H9 (cell line): ENCODE measurements around the gene STOM. TPM values are rescaled to one million over a fixed set of nuclear protein-coding genes. Genes with fewer than 3 reads are reported as not detected.

Experiments
- DNase-seq: peaks from one replicate; pipeline ENCODE4 v3.0.0-alpha.2; 2017
- H2AFZ ChIP-seq: one replicate; pipeline ENCODE4 v1.6.1; 2013; ENCODE audit warnings: mild to moderate bottlenecking, low read length, control low read depth, moderate library complexity
- H2AK5ac ChIP-seq: 2 replicates; pipeline ENCODE4 v1.6.1; 2013; ENCODE audit warnings: low read length, control low read depth, mixed read lengths; ENCODE audit not compliant: insufficient read length
- H2BK120ac ChIP-seq: one replicate; pipeline ENCODE4 v1.6.1; 2013; ENCODE audit warnings: low read depth, mild to moderate bottlenecking, low read length, control low read depth, inconsistent platforms; ENCODE audit not compliant: poor library complexity, severe bottlenecking
- H2BK12ac ChIP-seq: 2 replicates; pipeline ENCODE4 v1.6.1; 2013; ENCODE audit warnings: low read length, control low read depth, mixed read lengths, low read depth; ENCODE audit not compliant: insufficient read length
- H2BK15ac ChIP-seq: 2 replicates; pipeline ENCODE4 v1.6.1; 2013; ENCODE audit warnings: low read depth, low read length, control low read depth
- H2BK20ac ChIP-seq: one replicate; pipeline ENCODE4 v1.6.1; 2013; ENCODE audit warnings: low read depth, mild to moderate bottlenecking, low read length, control low read depth, inconsistent platforms; ENCODE audit not compliant: poor library complexity, severe bottlenecking
- H2BK5ac ChIP-seq: 2 replicates; pipeline ENCODE4 v1.6.1; 2013; ENCODE audit warnings: low read length, control low read depth, mixed read lengths; ENCODE audit not compliant: insufficient read length
- H3K14ac ChIP-seq: 2 replicates; pipeline ENCODE4 v1.6.1; 2013; ENCODE audit warnings: low read length, control low read depth; ENCODE audit not compliant: insufficient read depth
- H3K18ac ChIP-seq: 2 replicates; pipeline ENCODE4 v1.6.1; 2013; ENCODE audit warnings: low read depth, mild to moderate bottlenecking, mixed read lengths, low read length, control low read depth; ENCODE audit not compliant: insufficient read length
- H3K23ac ChIP-seq: 2 replicates; pipeline ENCODE4 v1.6.1; 2013; ENCODE audit warnings: low read length, control low read depth, mixed read lengths, low read depth; ENCODE audit not compliant: insufficient read length
- H3K23me2 ChIP-seq: 2 replicates; pipeline ENCODE4 v1.6.1; 2013; ENCODE audit warnings: low read depth, mild to moderate bottlenecking, mixed read lengths, low read length, control low read depth; ENCODE audit not compliant: insufficient read length, poor library complexity, severe bottlenecking
- H3K27ac ChIP-seq: 2 replicates; pipeline ENCODE4 v1.5.1; 2013; ENCODE audit warnings: low read length, control low read depth, mixed read lengths, low read depth; ENCODE audit not compliant: insufficient read length
- H3K27me3 ChIP-seq: 2 replicates; pipeline ENCODE4 v1.6.1; 2013; ENCODE audit warnings: low read length, control low read depth, inconsistent platforms; ENCODE audit not compliant: insufficient read depth
- H3K4ac ChIP-seq: 2 replicates; pipeline ENCODE4 v1.6.1; 2013; ENCODE audit warnings: low read depth, mild to moderate bottlenecking, control low read depth, inconsistent platforms, low read length, moderate library complexity
- H3K4me1 ChIP-seq: 2 replicates; pipeline ENCODE4 v1.6.1; 2013; ENCODE audit warnings: low read length, control low read depth, inconsistent platforms; ENCODE audit not compliant: insufficient read depth
- H3K4me2 ChIP-seq: 2 replicates; pipeline ENCODE4 v1.6.1; 2013; ENCODE audit warnings: low read length, control low read depth, mixed read lengths; ENCODE audit not compliant: insufficient read length, insufficient read depth
- H3K56ac ChIP-seq: 2 replicates; pipeline ENCODE4 v1.6.1; 2013; ENCODE audit warnings: low read depth, mild to moderate bottlenecking, mixed read lengths, low read length, control low read depth; ENCODE audit not compliant: insufficient read length
- H3K79me1 ChIP-seq: 2 replicates; pipeline ENCODE4 v1.6.1; 2013; ENCODE audit warnings: low read depth, mild to moderate bottlenecking, moderate library complexity, low read length, control low read depth, inconsistent platforms; ENCODE audit not compliant: insufficient read depth, poor library complexity, severe bottlenecking
- H3K79me2 ChIP-seq: 2 replicates; pipeline ENCODE4 v1.6.1; 2013; ENCODE audit warnings: low read length, control low read depth, inconsistent platforms; ENCODE audit not compliant: insufficient read depth
- H3K9ac ChIP-seq: 2 replicates; pipeline ENCODE4 v1.6.1; 2013; ENCODE audit warnings: low read length, control low read depth, mixed read lengths; ENCODE audit not compliant: insufficient read length; ENCODE audit errors: extremely low read depth
- H3K9me3 ChIP-seq: one replicate; pipeline ENCODE4 v1.6.1; 2013; ENCODE audit warnings: low read depth, low read length, inconsistent platforms; ENCODE audit not compliant: control insufficient read depth
- H3T11ph ChIP-seq: one replicate; pipeline ENCODE4 v1.6.1; 2013; ENCODE audit warnings: mild to moderate bottlenecking, low read length, control low read depth, inconsistent platforms
- H4K20me1 ChIP-seq: one replicate; pipeline ENCODE4 v1.6.1; 2013; ENCODE audit not compliant: control insufficient read depth, insufficient read length, insufficient read depth
- H4K5ac ChIP-seq: 2 replicates; pipeline ENCODE4 v1.6.1; 2013; ENCODE audit warnings: low read depth, mild to moderate bottlenecking, mixed read lengths, low read length, control low read depth; ENCODE audit not compliant: insufficient read length
- H4K8ac ChIP-seq: replicated peaks from 2 replicates; pipeline ENCODE4 v1.6.1; 2013; ENCODE audit warnings: low read length, control low read depth, mixed read lengths, low read depth; ENCODE audit not compliant: insufficient read length
- H4K91ac ChIP-seq: 2 replicates; pipeline ENCODE4 v1.6.1; 2013; ENCODE audit warnings: low read depth, mild to moderate bottlenecking, moderate library complexity, mixed read lengths, low read length, control low read depth; ENCODE audit not compliant: insufficient read length
- H3K27ac Mint-ChIP-seq, 3 experiments: 2 replicates in 2 of 3; 3 replicates in 1 of 3; pipeline ENCODE4 v1.8.0; 2020 to 2021; ENCODE audit warnings: mixed read lengths in 3 of 3, mild to moderate bottlenecking in 1 of 3, moderate library complexity in 1 of 3
- H3K27me3 Mint-ChIP-seq: 2 replicates; pipeline ENCODE4 v1.8.0; 2021; ENCODE audit warnings: low read depth, mild to moderate bottlenecking, moderate library complexity, mixed read lengths
- H3K36me3 Mint-ChIP-seq, 3 experiments: 2 replicates in 2 of 3; 3 replicates in 1 of 3; pipeline ENCODE4 v1.8.0; 2020 to 2021; ENCODE audit warnings: low read depth in 3 of 3, mixed read lengths in 3 of 3; ENCODE audit not compliant: insufficient read depth in 1 of 3
- H3K4me1 Mint-ChIP-seq, 2 experiments: 2 replicates each; pipeline ENCODE4 v1.8.0; 2020; ENCODE audit warnings: mixed read lengths in 2 of 2
- H3K4me3 Mint-ChIP-seq, 2 experiments: 2 replicates in 1 of 2; 3 replicates in 1 of 2; pipeline ENCODE4 v1.8.0; 2020 to 2021; ENCODE audit warnings: mild to moderate bottlenecking in 2 of 2, mixed read lengths in 2 of 2, moderate library complexity in 1 of 2
- H3K9me3 Mint-ChIP-seq, 2 experiments: 2 replicates in 1 of 2; 3 replicates in 1 of 2; pipeline ENCODE4 v1.8.0; 2020; ENCODE audit warnings: mild to moderate bottlenecking in 2 of 2, mixed read lengths in 2 of 2, moderate library complexity in 1 of 2
- WGBS: extraction: QIAGEN DNeasy Blood & Tissue Kit; methylation state at CpG from one replicate; pipeline ENCODE4 v1.1.7; 2013; ENCODE audit warnings: missing lambda C conversion rate, low lambda C conversion rate, mixed read lengths; ENCODE audit not compliant: insufficient read length; ENCODE audit errors: extremely low coverage; 5-methylcytosine and 5-hydroxymethylcytosine counted together
- total RNA-seq: library from RNA; stranded (reverse); gene quantifications from 2 replicates; pipeline ENCODE4 v1.2.1, GENCODE V29; 2021
- TF ChIP-seq, protein P1 (sequence below): fragments of 200-600 bp; sonication (generic); conservative IDR thresholded peaks from 3 replicates; pipeline ENCODE4 v1.8.0; 2021; ENCODE audit warnings: antibody characterized with exemption, mild to moderate bottlenecking

The STOM gene
- total RNA-seq, 1 experiment from 2014 or later, result 15.3 TPM

DNA sequence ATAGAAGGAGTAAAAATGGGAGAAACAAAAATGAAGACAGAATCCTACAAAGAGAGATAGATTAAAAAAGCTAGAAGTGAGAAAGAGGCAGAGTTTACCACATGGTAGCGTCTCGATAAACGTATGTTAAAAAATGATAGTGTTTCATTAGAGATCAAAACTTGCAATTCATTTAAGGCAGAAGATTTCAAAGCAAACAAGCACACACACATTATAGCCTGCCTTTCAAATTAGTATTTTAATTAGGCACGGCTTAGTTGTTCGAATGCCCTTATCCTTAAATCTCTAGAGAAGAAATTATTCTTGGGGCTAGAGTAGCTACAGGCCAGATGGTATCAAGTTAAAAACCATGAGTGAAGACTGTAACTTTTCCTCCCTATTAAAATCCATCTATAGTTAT lies 6.0 kb downstream of the STOM start:
- Histone ChIP-seq H2BK20ac (no peak overlapping the region), H3K4me2 (no peak overlapping the region), H2BK5ac (no peak overlapping the region), H3K27ac (no peak overlapping the region), H3K79me1 (no peaks in the 10 kb centered on the region), H3K23me2 (no peaks in the 10 kb centered on the region), H2AFZ (no peak overlapping the region), H3K79me2 (no peaks in the 10 kb centered on the region), H4K8ac (no peak overlapping the region), H3K18ac (no peak overlapping the region), H3K9ac (no peak overlapping the region), H4K20me1 (no peaks in the 10 kb centered on the region), H2AK5ac (no peak overlapping the region), H2BK15ac (no peak overlapping the region), H3T11ph (no peak overlapping the region), H3K4ac (no peak overlapping the region), H3K4me1 (no peaks in the 10 kb centered on the region), H4K5ac (no peak overlapping the region), H2BK120ac (no peak overlapping the region), H3K56ac (no peak overlapping the region), H2BK12ac (no peak overlapping the region), H3K27me3 (no peaks in the 10 kb centered on the region; the same call in 1 of the 2 replicates), H3K9me3 (no peaks in the 10 kb centered on the region), H3K14ac (no peak overlapping the region), H3K23ac (no peak overlapping the region), H4K91ac (no peak overlapping the region)
- Mint-ChIP-seq H3K36me3 (peaks cover 0 to 4% (median 0%) of the 10 kb centered on the region in 3 experiments; a peak in 1 of 7 replicates), H3K9me3 (no peaks in the 10 kb centered on the region), H3K4me1 (peaks cover 13 to 30% of the 10 kb centered on the region in 2 experiments), H3K4me3 (no peak overlapping the region), H3K27ac (no peak overlapping the region), H3K27me3 (peaks cover 15% of the 10 kb centered on the region)
- no CpG with 5 or more reads among the region's 5 CpGs for WGBS
- TF ChIP-seq, protein P1, sequence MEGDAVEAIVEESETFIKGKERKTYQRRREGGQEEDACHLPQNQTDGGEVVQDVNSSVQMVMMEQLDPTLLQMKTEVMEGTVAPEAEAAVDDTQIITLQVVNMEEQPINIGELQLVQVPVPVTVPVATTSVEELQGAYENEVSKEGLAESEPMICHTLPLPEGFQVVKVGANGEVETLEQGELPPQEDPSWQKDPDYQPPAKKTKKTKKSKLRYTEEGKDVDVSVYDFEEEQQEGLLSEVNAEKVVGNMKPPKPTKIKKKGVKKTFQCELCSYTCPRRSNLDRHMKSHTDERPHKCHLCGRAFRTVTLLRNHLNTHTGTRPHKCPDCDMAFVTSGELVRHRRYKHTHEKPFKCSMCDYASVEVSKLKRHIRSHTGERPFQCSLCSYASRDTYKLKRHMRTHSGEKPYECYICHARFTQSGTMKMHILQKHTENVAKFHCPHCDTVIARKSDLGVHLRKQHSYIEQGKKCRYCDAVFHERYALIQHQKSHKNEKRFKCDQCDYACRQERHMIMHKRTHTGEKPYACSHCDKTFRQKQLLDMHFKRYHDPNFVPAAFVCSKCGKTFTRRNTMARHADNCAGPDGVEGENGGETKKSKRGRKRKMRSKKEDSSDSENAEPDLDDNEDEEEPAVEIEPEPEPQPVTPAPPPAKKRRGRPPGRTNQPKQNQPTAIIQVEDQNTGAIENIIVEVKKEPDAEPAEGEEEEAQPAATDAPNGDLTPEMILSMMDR, result no peak
- DNase-seq, result no peak
